GM23338 (cell line): Measurements from ENCODE around the gene NOL3. TPM values are rescaled to one million over a fixed set of nuclear protein-coding genes. Genes with fewer than 3 reads are reported as not detected.

Source experiments
- ATAC-seq: fragments of 200-7000 bp; cut with Tn5 transposase; 3 replicates; pipeline ENCODE4 v1.9.1; 2020
- DNase-seq: peaks from one replicate; pipeline ENCODE4 v3.0.0-alpha.2; 2015; ENCODE audit warnings: low spot score
- H2AFZ ChIP-seq: fragments of 200-600 bp; sonication (generic); 2 replicates; pipeline ENCODE4 v1.8.0; 2016; ENCODE audit warnings: antibody characterized with exemption, mild to moderate bottlenecking, moderate library complexity
- H3F3A ChIP-seq: fragments of 200-600 bp; sonication (generic); replicated peaks from 2 replicates; pipeline ENCODE4 v1.8.0; 2017; ENCODE audit warnings: antibody characterized with exemption, mixed run types, low read depth
- H3K27ac ChIP-seq: fragments of 200-600 bp; sonication (generic); 2 replicates; pipeline ENCODE4 v1.6.1; 2016; ENCODE audit warnings: low read depth
- H3K27me3 ChIP-seq: fragments of 200-600 bp; sonication (generic); 2 replicates; pipeline ENCODE4 v1.8.0; 2016; ENCODE audit warnings: mild to moderate bottlenecking, mixed run types, moderate library complexity; ENCODE audit not compliant: insufficient read depth
- H3K36me3 ChIP-seq: fragments of 200-600 bp; sonication (generic); 2 replicates; pipeline ENCODE4 v1.8.0; 2016; ENCODE audit warnings: mild to moderate bottlenecking; ENCODE audit not compliant: insufficient read depth
- H3K4me1 ChIP-seq: fragments of 200-600 bp; sonication (generic); 2 replicates; pipeline ENCODE4 v1.8.0; 2016; ENCODE audit warnings: mild to moderate bottlenecking, moderate library complexity; ENCODE audit not compliant: insufficient read depth
- H3K4me2 ChIP-seq: fragments of 200-600 bp; sonication (generic); 2 replicates; pipeline ENCODE4 v1.7.1; 2017; ENCODE audit warnings: mixed run types
- H3K4me3 ChIP-seq: fragments of 200-600 bp; sonication (generic); 2 replicates; pipeline ENCODE4 v1.6.1; 2016; ENCODE audit warnings: mixed run types
- H3K79me2 ChIP-seq: fragments of 200-600 bp; sonication (generic); replicated peaks from 2 replicates; pipeline ENCODE4 v1.8.0; 2017; ENCODE audit warnings: mild to moderate bottlenecking; ENCODE audit not compliant: insufficient read depth
- H3K9me2 ChIP-seq: fragments of 200-600 bp; sonication (generic); 2 replicates; pipeline ENCODE4 v1.8.0; 2017; ENCODE audit not compliant: insufficient read depth
- H4K20me1 ChIP-seq: fragments of 200-600 bp; sonication (generic); replicated peaks from 2 replicates; pipeline ENCODE4 v1.8.0; 2017; ENCODE audit warnings: mild to moderate bottlenecking; ENCODE audit not compliant: insufficient read depth
- H3K27ac Mint-ChIP-seq: 2 replicates; pipeline ENCODE4 v1.8.0; 2020; ENCODE audit warnings: inconsistent platforms, mild to moderate bottlenecking, moderate library complexity, mixed read lengths
- H3K27me3 Mint-ChIP-seq: 3 replicates; pipeline ENCODE4 v1.8.0; 2022; ENCODE audit warnings: low read depth, mild to moderate bottlenecking, moderate library complexity, mixed read lengths, inconsistent platforms; ENCODE audit not compliant: insufficient read depth, poor library complexity
- H3K36me3 Mint-ChIP-seq: 3 replicates; pipeline ENCODE4 v1.8.0; 2021; ENCODE audit warnings: low read depth, mild to moderate bottlenecking, inconsistent platforms, moderate library complexity, mixed read lengths
- H3K4me1 Mint-ChIP-seq: 3 replicates; pipeline ENCODE4 v1.8.0; 2020; ENCODE audit warnings: mild to moderate bottlenecking, inconsistent platforms, mixed read lengths
- H3K4me3 Mint-ChIP-seq: 3 replicates; pipeline ENCODE4 v1.8.0; 2021; ENCODE audit warnings: moderate library complexity, mild to moderate bottlenecking, inconsistent platforms, mixed read lengths
- H3K9me3 Mint-ChIP-seq: 3 replicates; pipeline ENCODE4 v1.8.0; 2020; ENCODE audit warnings: moderate library complexity, mild to moderate bottlenecking, inconsistent platforms, mixed read lengths
- CREB1 ChIP-seq: fragments of 250-450 bp; sonication (Bioruptor Pico); IDR thresholded peaks from 2 replicates; pipeline ENCODE4 v1.5.0; 2020; ENCODE audit warnings: low read depth, mild to moderate bottlenecking, moderate library complexity
- CTCF ChIP-seq, 2 experiments: fragments of 200-600 bp in 1 of 2; sonication (generic) in 1 of 2; conservative IDR thresholded peaks; 2 replicates each; pipeline versions ENCODE4 v1.5.1 to v1.6.1; 2016 to 2017; ENCODE audit warnings: antibody characterized with exemption in 2 of 2, low read depth in 2 of 2, mild to moderate bottlenecking in 2 of 2, moderate library complexity in 1 of 2
- ETS1 ChIP-seq: IDR thresholded peaks from 2 replicates; pipeline ENCODE4 v1.6.1; 2016; ENCODE audit warnings: antibody characterized with exemption
- EZH2 ChIP-seq: fragments of 200-600 bp; sonication (generic); IDR thresholded peaks from one replicate; pipeline ENCODE4 v1.8.0; 2017; ENCODE audit warnings: antibody characterized with exemption, mild to moderate bottlenecking, low read depth; ENCODE audit not compliant: unreplicated experiment
- EZH2phosphoT487 ChIP-seq: fragments of 200-600 bp; sonication (generic); IDR thresholded peaks from one replicate; pipeline ENCODE4 v1.8.1; 2018; ENCODE audit warnings: antibody characterized with exemption; ENCODE audit not compliant: unreplicated experiment
- JUNB ChIP-seq: IDR thresholded peaks from one replicate; pipeline ENCODE4 v1.6.1; 2016; ENCODE audit warnings: antibody characterized with exemption; ENCODE audit not compliant: unreplicated experiment
- NANOG ChIP-seq: IDR thresholded peaks from 2 replicates; pipeline ENCODE4 v1.6.1; 2016; ENCODE audit warnings: antibody characterized with exemption, borderline replicate concordance
- POLR2AphosphoS5 ChIP-seq: IDR thresholded peaks from 2 replicates; pipeline ENCODE4 v1.6.1; 2016; ENCODE audit warnings: antibody characterized with exemption, low read depth
- REST ChIP-seq: IDR thresholded peaks from one replicate; pipeline ENCODE4 v1.6.1; 2018; ENCODE audit warnings: antibody characterized with exemption; ENCODE audit not compliant: unreplicated experiment
- ZNF331 ChIP-seq: fragments of 250-450 bp; sonication (Bioruptor Pico); IDR thresholded peaks from 2 replicates; pipeline ENCODE4 v1.5.0; 2020; ENCODE audit warnings: low read depth, mild to moderate bottlenecking, moderate library complexity
- polyA plus RNA-seq: library from polyadenylated mRNA; unstranded; fragments of >200 nt; fragmentation: Nextera tagmentation; extraction: Ambion mirVana; gene quantifications from 2 replicates; pipeline ENCODE4 v1.2.1, GENCODE V29; 2016
- total RNA-seq: library from RNA; depleted of rRNA; stranded (reverse); fragments of >200 nt; shearing (Covaris generic); gene quantifications from 2 replicates; pipeline ENCODE4 v1.2.3, GENCODE V29; 2014

Gene NOL3
- total and polyA plus RNA-seq, 2 experiments from 2014 or later: 3.3 to 4.0 TPM

GRCh38 chr16:67181346-67181745 is 11.0 kb downstream of the NOL3 start (continued):
- TF ChIP-seq CTCF (conservative IDR thresholded peaks at IDR 0.05; ENCODE audit: low read depth in 2 of 2) (no peak), POLR2AphosphoS5 (no peak)

- Mint-ChIP-seq H3K9me3 (no peaks in the 10 kb centered on the region; the same call in 1 of the 3 replicates), H3K4me1 (peaks cover 24% of the 10 kb centered on the region), H3K27me3 (peaks cover 43% of the 10 kb centered on the region), H3K27ac (no peak overlapping the region), H3K4me3 (no peak overlapping the region), H3K36me3 (no peaks in the 10 kb centered on the region; the same call in 2 of the 3 replicates)
- ATAC-seq (no peak), DNase-seq (no peak)
- Histone ChIP-seq H3K27me3 (peaks cover 34% of the 10 kb centered on the region), H2AFZ (no peak overlapping the region), H3K4me2 (no peak overlapping the region), H3K79me2 (peaks cover 10% of the 10 kb centered on the region), H3K4me3 (no peak overlapping the region), H3K36me3 (no peaks in the 10 kb centered on the region), H4K20me1 (no peaks in the 10 kb centered on the region; the same call in 1 of the 2 replicates), H3K4me1 (peaks cover 24% of the 10 kb centered on the region), H3K27ac (no peak overlapping the region), H3F3A (peaks cover 3% of the 10 kb centered on the region; the same call in 1 of the 2 replicates), H3K9me2 (no peaks in the 10 kb centered on the region)
- TF ChIP-seq EZH2phosphoT487 (no peak), ZNF331 (no peak), CREB1 (CRISPR knock-in tag) (no peak), JUNB (no peak), REST (no peak), POLR2AphosphoS5 (no peak), CTCF (conservative IDR thresholded peaks at IDR 0.05; ENCODE audit: low read depth in 2 of 2) (no peak), NANOG (no peak), ETS1 (no peak), EZH2 (no peak)
Observed at GRCh38 chr16:67182288-67182687, 11.9 kb downstream of the NOL3 start.
